Large intestine (tissue), 3 donors: ENCODE measurements around the gene ABLIM1. TPM values are rescaled to one million over a fixed set of nuclear protein-coding genes. Genes with fewer than 3 reads are reported as not detected.
A peak's percentile ranks its signal among the peaks of the same experiment; 100 is the strongest.

Source experiments
- DNase-seq, 2 donors: peaks; one replicate each; pipeline versions ENCODE4 v3.0.0 to v3.0.0-alpha.2; 2013
- H3K27ac ChIP-seq: one replicate; pipeline ENCODE4 v1.5.1; 2013; ENCODE audit warnings: low read length
- H3K27me3 ChIP-seq: 2 replicates; pipeline ENCODE4 v1.6.1; 2013; ENCODE audit warnings: low read length; ENCODE audit not compliant: control insufficient read depth, insufficient read depth
- H3K36me3 ChIP-seq: 2 replicates; pipeline ENCODE4 v1.6.1; 2013; ENCODE audit warnings: low read length; ENCODE audit not compliant: control insufficient read depth, insufficient read depth
- H3K4me1 ChIP-seq: one replicate; pipeline ENCODE4 v1.6.1; 2013; ENCODE audit warnings: low read length; ENCODE audit not compliant: control insufficient read depth, insufficient read depth
- H3K4me3 ChIP-seq: one replicate; pipeline ENCODE4 v1.5.1; 2013; ENCODE audit warnings: low read length
- H3K9me3 ChIP-seq: one replicate; pipeline ENCODE4 v1.6.1; 2013; ENCODE audit warnings: mild to moderate bottlenecking, low read depth, low read length, moderate library complexity; ENCODE audit not compliant: control insufficient read depth
- WGBS: methylation state at CpG from one replicate; pipeline ENCODE4 v1.1.5; 2013; ENCODE audit warnings: low lambda C conversion rate; ENCODE audit not compliant: insufficient coverage; 5-methylcytosine and 5-hydroxymethylcytosine counted together
- polyA plus RNA-seq: library from polyadenylated mRNA; unstranded; fragments of 120-200 nt; gene quantifications from one replicate; pipeline ENCODE4 v1.2.1, GENCODE V29; 2013

The ABLIM1 gene
- polyA plus RNA-seq, 1 donor = 54.9 TPM

- no peaks in the 10 kb centered on the region for H3K9me3 ChIP-seq
- H3K27me3 ChIP-seq = no peaks in the 10 kb centered on the region
- H3K27ac ChIP-seq = no peak overlapping the region
- peak in 1 of 2 donors; percentile 43 for DNase-seq
- no CpG with 5 or more reads among the region's 3 CpGs for WGBS
- H3K4me1 ChIP-seq = no peaks in the 10 kb centered on the region
- peaks cover 13% of the 10 kb centered on the region for H3K36me3 ChIP-seq
- H3K4me3 ChIP-seq = no peak overlapping the region
Measured at GRCh38 chr10:114458955-114459354, 199.1 kb downstream of the ABLIM1 start.

GRCh38 chr10:114458216-114458920 is 199.7 kb downstream of the ABLIM1 start:
- 100% methylated on average over 1 of the region's 9 CpGs for WGBS
- no peak overlapping the region for H3K27ac ChIP-seq
- H3K9me3 ChIP-seq = no peaks in the 10 kb centered on the region
- no peaks in the 10 kb centered on the region for H3K27me3 ChIP-seq
- no peak overlapping the region for H3K4me3 ChIP-seq
- DNase-seq = no peak
- H3K4me1 ChIP-seq = no peaks in the 10 kb centered on the region
- peaks cover 13% of the 10 kb centered on the region for H3K36me3 ChIP-seq

GRCh38 chr10:114453576-114453975 is 204.5 kb downstream of the ABLIM1 start:
- H3K9me3 ChIP-seq = no peaks in the 10 kb centered on the region
- no peak for DNase-seq
- no peak overlapping the region for H3K27ac ChIP-seq
- H3K27me3 ChIP-seq = no peaks in the 10 kb centered on the region
- H3K36me3 ChIP-seq = peaks cover 14% of the 10 kb centered on the region
- no peaks in the 10 kb centered on the region for H3K4me1 ChIP-seq
- 100% methylated on average over 1 of the region's 9 CpGs for WGBS
- H3K4me3 ChIP-seq = no peak overlapping the region

DNA sequence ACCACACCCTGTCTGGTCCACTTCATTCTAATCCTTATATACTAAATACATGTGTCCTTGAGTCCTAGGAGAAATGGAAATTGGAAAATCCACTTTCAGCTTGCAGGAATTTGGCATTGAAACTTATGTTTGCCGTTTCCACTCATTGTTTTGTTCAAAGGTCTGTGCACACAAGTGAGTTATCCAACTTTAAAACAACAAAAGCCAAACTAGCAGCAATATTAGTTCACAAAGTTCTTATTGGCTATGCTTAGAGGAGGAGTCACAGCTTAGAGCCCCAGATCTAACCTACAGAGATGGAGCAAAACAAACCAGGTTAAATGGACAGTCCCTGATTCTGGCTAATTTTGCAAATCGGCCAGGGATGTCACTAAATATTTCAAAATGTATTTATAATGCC is 209.2 kb downstream of the ABLIM1 start:
- Histone ChIP-seq H3K4me1 (no peaks in the 10 kb centered on the region), H3K27ac (no peak overlapping the region), H3K36me3 (peaks cover 19% of the 10 kb centered on the region), H3K9me3 (no peaks in the 10 kb centered on the region), H3K4me3 (no peak overlapping the region), H3K27me3 (no peaks in the 10 kb centered on the region)
- no peak for DNase-seq
- WGBS = no CpG with 5 or more reads among the region's 2 CpGs

- Histone ChIP-seq H3K36me3 (peaks cover 21% of the 10 kb centered on the region), H3K27ac (no peak overlapping the region), H3K4me3 (no peak overlapping the region), H3K4me1 (no peaks in the 10 kb centered on the region), H3K27me3 (no peaks in the 10 kb centered on the region), H3K9me3 (no peaks in the 10 kb centered on the region)
- WGBS = no CpG with 5 or more reads among the region's 6 CpGs
- DNase-seq = no peak
Measured at GRCh38 chr10:114445332-114445731, 212.7 kb downstream of the ABLIM1 start.

DNA sequence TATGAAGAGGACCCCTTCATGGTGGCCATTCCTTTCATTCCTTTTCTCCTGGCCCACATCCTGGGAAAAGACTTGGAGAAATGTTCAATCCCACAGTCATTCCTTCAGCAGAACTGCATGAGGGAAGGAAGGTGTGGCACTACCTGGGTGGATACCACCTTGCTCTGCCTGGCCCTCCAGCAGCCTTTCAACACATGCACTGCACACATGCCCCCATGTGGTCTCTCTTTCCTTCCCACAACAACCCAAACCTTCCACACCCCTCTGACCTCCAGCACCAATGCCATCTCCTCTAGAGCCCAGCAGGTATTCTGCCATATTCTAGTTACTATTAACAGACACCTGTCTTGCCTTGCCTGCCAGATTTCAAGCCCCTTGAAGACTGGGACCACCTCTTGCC is 213.3 kb downstream of the ABLIM1 start:
- no peak for DNase-seq
- H3K36me3 ChIP-seq = peaks cover 26% of the 10 kb centered on the region
- H3K9me3 ChIP-seq = no peaks in the 10 kb centered on the region
- H3K4me1 ChIP-seq = no peaks in the 10 kb centered on the region
- H3K27me3 ChIP-seq = no peaks in the 10 kb centered on the region
- H3K4me3 ChIP-seq = no peak overlapping the region
- no peak overlapping the region for H3K27ac ChIP-seq

- WGBS = 17% methylated on average over 1 of the region's 4 CpGs
- Histone ChIP-seq H3K27me3 (no peaks in the 10 kb centered on the region), H3K9me3 (no peaks in the 10 kb centered on the region), H3K36me3 (peaks cover 46% of the 10 kb centered on the region), H3K4me3 (no peak overlapping the region), H3K27ac (no peak overlapping the region), H3K4me1 (no peaks in the 10 kb centered on the region)
- no peak for DNase-seq
Measured at GRCh38 chr10:114442091-114442630, 215.9 kb downstream of the ABLIM1 start.

DNA sequence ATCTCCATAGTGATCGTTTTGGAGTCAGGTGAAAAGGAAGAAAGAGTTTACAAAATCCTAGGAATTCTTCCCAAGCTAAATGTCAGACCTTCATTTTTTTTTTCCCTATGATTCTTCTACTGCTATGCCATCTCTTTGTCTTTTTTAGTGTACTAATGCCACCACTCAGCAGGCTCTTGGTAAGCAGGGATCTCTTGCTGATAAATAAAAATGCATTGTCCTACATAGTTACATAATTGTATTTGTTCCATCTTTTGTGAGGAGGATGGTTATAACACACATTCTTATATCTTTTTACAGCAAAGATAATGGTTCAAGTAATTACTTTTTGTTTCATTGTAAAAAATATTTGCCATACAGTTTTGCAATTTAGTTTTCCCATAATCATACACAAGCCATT is 217.0 kb downstream of the ABLIM1 start:
- no peaks in the 10 kb centered on the region for H3K4me1 ChIP-seq
- no peaks in the 10 kb centered on the region for H3K27me3 ChIP-seq
- DNase-seq = no peak
- H3K9me3 ChIP-seq = no peaks in the 10 kb centered on the region
- no peak overlapping the region for H3K27ac ChIP-seq
- H3K36me3 ChIP-seq = peaks cover 54% of the 10 kb centered on the region
- H3K4me3 ChIP-seq = no peak overlapping the region
- WGBS = 83% methylated on average over 1 of the region's 1 CpG

- 74% methylated on average over 2 of the region's 9 CpGs for WGBS
- H3K27me3 ChIP-seq = no peaks in the 10 kb centered on the region
- no peak overlapping the region for H3K4me3 ChIP-seq
- H3K9me3 ChIP-seq = no peaks in the 10 kb centered on the region
- no peaks in the 10 kb centered on the region for H3K4me1 ChIP-seq
- DNase-seq = no peak
- no peak overlapping the region for H3K27ac ChIP-seq
- H3K36me3 ChIP-seq = peaks cover 69% of the 10 kb centered on the region
Measured at GRCh38 chr10:114437473-114438292, 220.4 kb downstream of the ABLIM1 start.

DNA sequence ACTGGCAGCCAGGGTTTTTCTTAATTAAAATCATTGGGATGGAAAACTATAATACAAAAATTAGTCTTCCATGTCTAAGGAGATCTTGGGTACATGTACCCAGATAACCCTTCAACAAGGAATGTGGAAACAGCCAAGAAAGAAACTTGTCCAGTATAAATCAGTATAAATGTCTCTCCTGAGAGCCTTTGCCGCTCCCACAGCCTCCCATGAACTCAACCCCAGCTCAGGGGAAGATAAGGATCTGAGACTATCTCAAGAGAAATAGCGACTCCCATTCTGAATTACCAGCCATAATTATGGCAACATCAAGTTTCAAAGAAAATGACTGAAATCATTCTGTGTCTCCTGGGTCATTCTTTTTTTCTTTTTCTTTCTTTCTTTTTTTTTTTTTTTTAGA is 221.1 kb downstream of the ABLIM1 start:
- Histone ChIP-seq H3K4me1 (no peaks in the 10 kb centered on the region), H3K36me3 (peaks cover 67% of the 10 kb centered on the region), H3K9me3 (no peaks in the 10 kb centered on the region), H3K4me3 (no peak overlapping the region), H3K27ac (no peak overlapping the region), H3K27me3 (no peaks in the 10 kb centered on the region)
- 100% methylated on average over 1 of the region's 2 CpGs for WGBS
- DNase-seq = no peak
